Progenitor cell of endocrine pancreas (in vitro differentiated cells): ENCODE data around the gene LPO. TPM values are rescaled to one million over a fixed set of nuclear protein-coding genes. Genes with fewer than 3 reads are reported as not detected.

ENCODE experiments used
- DNase-seq: peaks from one replicate; pipeline ENCODE4 v3.0.0; 2021; ENCODE audit warnings: low spot score; ENCODE audit not compliant: unreplicated experiment
- H3K27ac Mint-ChIP-seq: 2 replicates; pipeline ENCODE4 v1.8.0; 2021; ENCODE audit warnings: mild to moderate bottlenecking, moderate library complexity, mixed read lengths
- H3K27me3 Mint-ChIP-seq: 2 replicates; pipeline ENCODE4 v1.8.0; 2021; ENCODE audit warnings: mixed read lengths
- H3K36me3 Mint-ChIP-seq: 2 replicates; pipeline ENCODE4 v1.8.0; 2022; ENCODE audit warnings: mixed read lengths; ENCODE audit not compliant: insufficient read depth
- H3K4me1 Mint-ChIP-seq: 2 replicates; pipeline ENCODE4 v1.8.0; 2021; ENCODE audit warnings: low read depth, mixed read lengths
- H3K4me3 Mint-ChIP-seq: 2 replicates; pipeline ENCODE4 v1.8.0; 2021; ENCODE audit warnings: low read depth, mild to moderate bottlenecking, moderate library complexity, mixed read lengths
- H3K9me3 Mint-ChIP-seq: 2 replicates; pipeline ENCODE4 v1.8.0; 2021; ENCODE audit warnings: low read depth, mixed read lengths
- total RNA-seq: library from RNA; stranded (reverse); gene quantifications from 2 replicates; pipeline ENCODE4 v1.2.1, GENCODE V29; 2021
- TF ChIP-seq, protein P1 (sequence below): fragments of 200-600 bp; sonication (generic); IDR thresholded peaks from one replicate; pipeline ENCODE4 v1.5.0; 2021; ENCODE audit warnings: antibody characterized with exemption, mild to moderate bottlenecking; ENCODE audit not compliant: unreplicated experiment

The LPO gene
- total RNA-seq, 1 donor from 2014 or later: not detected

GRCh38 chr17:58289869-58290268, 51.5 kb downstream of the LPO start:
- no peak overlapping the region for H3K4me3 Mint-ChIP-seq
- H3K4me1 Mint-ChIP-seq: no peaks in the 10 kb centered on the region

GRCh38 chr17:58291246-58291645, 52.9 kb downstream of the LPO start:
- H3K4me3 Mint-ChIP-seq: no peak overlapping the region
- H3K27ac Mint-ChIP-seq: no peak overlapping the region

More at GRCh38 chr17:58289869-58290268, 51.5 kb downstream of the LPO start:
- TF ChIP-seq, protein P1, sequence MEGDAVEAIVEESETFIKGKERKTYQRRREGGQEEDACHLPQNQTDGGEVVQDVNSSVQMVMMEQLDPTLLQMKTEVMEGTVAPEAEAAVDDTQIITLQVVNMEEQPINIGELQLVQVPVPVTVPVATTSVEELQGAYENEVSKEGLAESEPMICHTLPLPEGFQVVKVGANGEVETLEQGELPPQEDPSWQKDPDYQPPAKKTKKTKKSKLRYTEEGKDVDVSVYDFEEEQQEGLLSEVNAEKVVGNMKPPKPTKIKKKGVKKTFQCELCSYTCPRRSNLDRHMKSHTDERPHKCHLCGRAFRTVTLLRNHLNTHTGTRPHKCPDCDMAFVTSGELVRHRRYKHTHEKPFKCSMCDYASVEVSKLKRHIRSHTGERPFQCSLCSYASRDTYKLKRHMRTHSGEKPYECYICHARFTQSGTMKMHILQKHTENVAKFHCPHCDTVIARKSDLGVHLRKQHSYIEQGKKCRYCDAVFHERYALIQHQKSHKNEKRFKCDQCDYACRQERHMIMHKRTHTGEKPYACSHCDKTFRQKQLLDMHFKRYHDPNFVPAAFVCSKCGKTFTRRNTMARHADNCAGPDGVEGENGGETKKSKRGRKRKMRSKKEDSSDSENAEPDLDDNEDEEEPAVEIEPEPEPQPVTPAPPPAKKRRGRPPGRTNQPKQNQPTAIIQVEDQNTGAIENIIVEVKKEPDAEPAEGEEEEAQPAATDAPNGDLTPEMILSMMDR: no peak
- H3K27ac Mint-ChIP-seq: no peak overlapping the region
- no peak for DNase-seq
- no peaks in the 10 kb centered on the region for H3K36me3 Mint-ChIP-seq
- no peaks in the 10 kb centered on the region for H3K9me3 Mint-ChIP-seq
- H3K27me3 Mint-ChIP-seq: peaks cover 19% of the 10 kb centered on the region

GRCh38 chr17:58294034-58294433, 55.6 kb downstream of the LPO start:
- no peak overlapping the region for H3K4me3 Mint-ChIP-seq
- no peaks in the 10 kb centered on the region for H3K4me1 Mint-ChIP-seq
- no peak overlapping the region for H3K27ac Mint-ChIP-seq
- H3K36me3 Mint-ChIP-seq: no peaks in the 10 kb centered on the region
- no peak for DNase-seq
- H3K27me3 Mint-ChIP-seq: peaks cover 16% of the 10 kb centered on the region
- TF ChIP-seq, protein P1: no peak
- no peaks in the 10 kb centered on the region for H3K9me3 Mint-ChIP-seq

More at GRCh38 chr17:58291246-58291645, 52.9 kb downstream of the LPO start:
- Mint-ChIP-seq H3K9me3 (no peaks in the 10 kb centered on the region), H3K4me1 (no peaks in the 10 kb centered on the region), H3K36me3 (no peaks in the 10 kb centered on the region), H3K27me3 (peaks cover 16% of the 10 kb centered on the region)
- TF ChIP-seq, protein P1: no peak
- DNase-seq: no peak

GRCh38 chr17:58300336-58300735, 62.0 kb downstream of the LPO start:
- H3K27ac Mint-ChIP-seq: no peak overlapping the region
- TF ChIP-seq, protein P1: no peak
- no peaks in the 10 kb centered on the region for H3K27me3 Mint-ChIP-seq
- H3K36me3 Mint-ChIP-seq: no peaks in the 10 kb centered on the region
- H3K4me3 Mint-ChIP-seq: no peak overlapping the region
- DNase-seq: no peak
- H3K4me1 Mint-ChIP-seq: no peaks in the 10 kb centered on the region
- no peaks in the 10 kb centered on the region for H3K9me3 Mint-ChIP-seq

- H3K4me1 Mint-ChIP-seq: no peaks in the 10 kb centered on the region
- H3K27ac Mint-ChIP-seq: no peak overlapping the region
- H3K9me3 Mint-ChIP-seq: no peaks in the 10 kb centered on the region
- TF ChIP-seq, protein P1: no peak
- H3K36me3 Mint-ChIP-seq: no peaks in the 10 kb centered on the region
- H3K4me3 Mint-ChIP-seq: no peak overlapping the region
- DNase-seq: no peak
- H3K27me3 Mint-ChIP-seq: no peaks in the 10 kb centered on the region
These were observed 63.2 kb downstream of the LPO start for GRCh38 chr17:58301504-58302150.
